PC-9 (cell line): Measurements from ENCODE around the gene PNPLA7. TPM values are rescaled to one million over a fixed set of nuclear protein-coding genes. Genes with fewer than 3 reads are reported as not detected.

Experiments
- BruUV-seq: library from RNA; stranded (reverse); fragments of 400-500 nt; replicated peaks from 2 replicates; lab custom pipeline; 2021; lab: Mats Ljungman, UMichigan
- CTCF ChIA-PET: fragments of 300-600 bp; sonication (Branson Sonifier 250); formaldehyde crosslinking; loops from one replicate; lab custom pipeline; 2022; ENCODE audit warnings: antibody characterized with exemption; lab: Charles Lee
- POLR2A ChIA-PET: fragments of 300-600 bp; sonication (Branson Sonifier 250); formaldehyde crosslinking; loops from one replicate; lab custom pipeline; 2022; ENCODE audit warnings: antibody characterized with exemption; ENCODE audit not compliant: unreplicated experiment; lab: Charles Lee
- DNase-seq, 2 experiments: peaks; one replicate each; pipeline versions ENCODE4 v3.0.0 to v3.0.0-alpha.2; 2015 to 2022; ENCODE audit warnings: mixed read lengths in 1 of 2
- H2AFZ ChIP-seq: fragments of 200-600 bp; sonication (generic); 2 replicates; pipeline ENCODE4 v1.8.1; 2017; ENCODE audit warnings: antibody characterized with exemption
- H3F3A ChIP-seq: fragments of 200-600 bp; sonication (generic); 2 replicates; pipeline ENCODE4 v1.8.1; 2017; ENCODE audit warnings: antibody characterized with exemption, mild to moderate bottlenecking, low read depth; ENCODE audit not compliant: insufficient read depth
- H3K27ac ChIP-seq: fragments of 200-600 bp; sonication (generic); 2 replicates; pipeline ENCODE4 v1.6.1; 2016; ENCODE audit warnings: mixed run types
- H3K27me3 ChIP-seq: fragments of 200-600 bp; sonication (generic); 2 replicates; pipeline ENCODE4 v1.6.1; 2016; ENCODE audit warnings: low read depth, mixed run types; ENCODE audit not compliant: insufficient read depth
- H3K36me3 ChIP-seq: fragments of 200-600 bp; sonication (generic); 2 replicates; pipeline ENCODE4 v1.6.1; 2016; ENCODE audit warnings: low read depth, mixed run types
- H3K4me1 ChIP-seq: fragments of 200-600 bp; sonication (generic); replicated peaks from 2 replicates; pipeline ENCODE4 v1.6.1; 2016; ENCODE audit warnings: mixed run types; ENCODE audit not compliant: insufficient read depth
- H3K4me2 ChIP-seq: fragments of 200-600 bp; sonication (generic); 2 replicates; pipeline ENCODE4 v1.6.1; 2017; ENCODE audit warnings: mixed run types
- H3K4me3 ChIP-seq: fragments of 200-600 bp; sonication (generic); 2 replicates; pipeline ENCODE4 v1.6.1; 2016; ENCODE audit warnings: mixed run types
- H3K79me2 ChIP-seq: fragments of 200-600 bp; sonication (generic); 2 replicates; pipeline ENCODE4 v1.6.1; 2017; ENCODE audit warnings: low read depth, mixed run types
- H3K9me2 ChIP-seq: fragments of 200-600 bp; sonication (generic); 2 replicates; pipeline ENCODE4 v1.8.1; 2017; ENCODE audit warnings: mild to moderate bottlenecking; ENCODE audit not compliant: insufficient read depth
- H3K9me3 ChIP-seq: fragments of 200-600 bp; sonication (generic); 2 replicates; pipeline ENCODE4 v1.8.1; 2016; ENCODE audit warnings: low read depth; ENCODE audit not compliant: insufficient read depth
- H4K20me1 ChIP-seq: fragments of 200-600 bp; sonication (generic); 2 replicates; pipeline ENCODE4 v1.8.1; 2017; ENCODE audit not compliant: insufficient read depth
- CTCF ChIP-seq: fragments of 200-600 bp; sonication (generic); conservative IDR thresholded peaks from 2 replicates; pipeline ENCODE4 v1.6.1; 2017; ENCODE audit warnings: mixed run types, antibody characterized with exemption, mild to moderate bottlenecking, moderate library complexity
- EZH2 ChIP-seq: fragments of 200-600 bp; sonication (generic); IDR thresholded peaks from 2 replicates; pipeline ENCODE4 v1.8.0; 2017; ENCODE audit warnings: antibody characterized with exemption, low read depth
- intact Hi-C: fragments of 100-400 bp; cut with micrococcal nuclease; formaldehyde crosslinking; loops from one replicate; pipeline ENCODE4 v1.10.0; 2022; ENCODE audit not compliant: unreplicated experiment
- total RNA-seq: library from RNA; stranded (reverse); gene quantifications from 2 replicates; pipeline ENCODE4 v1.2.3, GENCODE V29; 2021

Gene PNPLA7
- total RNA-seq, 1 experiment from 2014 or later = 1.9 TPM

- H3K27me3 ChIP-seq = no peaks in the 10 kb centered on the region
- no peaks in the 10 kb centered on the region for H3K36me3 ChIP-seq
- peaks cover 13% of the 10 kb centered on the region; the same call in 1 of the 2 replicates for H3F3A ChIP-seq
- H3K79me2 ChIP-seq = no peaks in the 10 kb centered on the region
- TF ChIP-seq CTCF (no peak), EZH2 (no peak)
- H3K9me2 ChIP-seq = no peaks in the 10 kb centered on the region
- ChIA-PET POLR2A (no interaction called here), CTCF (no interaction called here)
- no peak overlapping the region for H3K4me2 ChIP-seq
- no peak overlapping the region for H2AFZ ChIP-seq
- no peaks in the 10 kb centered on the region for H4K20me1 ChIP-seq
- H3K4me3 ChIP-seq = no peak overlapping the region
- H3K4me1 ChIP-seq = no peaks in the 10 kb centered on the region
- intact Hi-C loops = no loop called here
- DNase-seq = no peak
- no peaks in the 10 kb centered on the region for H3K9me3 ChIP-seq
- no TSS peak for BruUV-seq
- no peak overlapping the region for H3K27ac ChIP-seq
These were observed 55.5 kb downstream of the PNPLA7 start for GRCh38 chr9:137494550-137495351.

GRCh38 chr9:137494104-137494544 is 56.1 kb downstream of the PNPLA7 start:
- no peaks in the 10 kb centered on the region for H3K4me1 ChIP-seq
- peak in 1 of 2 experiments; percentile 28 for DNase-seq
- TF ChIP-seq CTCF = no peak
- TF ChIP-seq EZH2 = no peak

GRCh38 chr9:137493364-137494103 is 56.7 kb downstream of the PNPLA7 start:
- CTCF ChIA-PET = no interaction called here
- H3K27ac ChIP-seq = no peak overlapping the region

More at GRCh38 chr9:137494104-137494544, 56.1 kb downstream of the PNPLA7 start:
- intact Hi-C loops = no loop called here
- BruUV-seq = no TSS peak
- Histone ChIP-seq H3K9me2 (no peaks in the 10 kb centered on the region), H3K79me2 (no peaks in the 10 kb centered on the region), H2AFZ (no peak overlapping the region), H3K36me3 (no peaks in the 10 kb centered on the region), H3K9me3 (no peaks in the 10 kb centered on the region), H3K4me3 (no peak overlapping the region), H3K27me3 (no peaks in the 10 kb centered on the region), H3K4me2 (no peak overlapping the region), H3F3A (0 out of 2 replicates have a peak, but pooled peaks cover 10% of the 10 kb centered on the region), H3K27ac (no peak overlapping the region), H4K20me1 (no peaks in the 10 kb centered on the region)
- ChIA-PET CTCF (no interaction called here), POLR2A (no interaction called here)

More at GRCh38 chr9:137493364-137494103, 56.7 kb downstream of the PNPLA7 start:
- TF ChIP-seq EZH2 (no peak), CTCF (no peak)
- BruUV-seq = no TSS peak
- no peaks in the 10 kb centered on the region for H3K27me3 ChIP-seq
- 0 out of 2 replicates have a peak, but pooled peaks cover 10% of the 10 kb centered on the region for H3F3A ChIP-seq
- H3K36me3 ChIP-seq = no peaks in the 10 kb centered on the region
- no peaks in the 10 kb centered on the region for H3K79me2 ChIP-seq
- H3K4me1 ChIP-seq = no peaks in the 10 kb centered on the region
- H4K20me1 ChIP-seq = no peaks in the 10 kb centered on the region
- H3K4me2 ChIP-seq = no peak overlapping the region
- H3K9me3 ChIP-seq = no peaks in the 10 kb centered on the region
- POLR2A ChIA-PET = no interaction called here
- no peak overlapping the region for H3K4me3 ChIP-seq
- no peak overlapping the region for H2AFZ ChIP-seq
- no peak for DNase-seq
- intact Hi-C loops = no loop called here
- no peaks in the 10 kb centered on the region for H3K9me2 ChIP-seq
